IMR-90 (cell line): Measurements from ENCODE around the gene EPC1.
"Not testable (repeated sequence)": the region's sequence is repeated elsewhere in the genome, so short reads cannot be mapped to it uniquely, and the experiment has no call there.

ENCODE experiments used
- BHLHE40 ChIP-seq: fragments of 150-350 bp; IDR thresholded peaks from 2 replicates; pipeline ENCODE4 v1.6.1; 2016; ENCODE audit warnings: mild to moderate bottlenecking, low read depth, low read length
- CHD1 ChIP-seq: IDR thresholded peaks from 2 replicates; pipeline ENCODE4 v1.6.1; 2012; ENCODE audit warnings: low read depth, low read length, improper control_type of control experiment
- ELK1 ChIP-seq: fragments of 150-350 bp; IDR thresholded peaks from 2 replicates; pipeline ENCODE4 v1.6.1; 2016; ENCODE audit warnings: low read depth, mild to moderate bottlenecking, low read length, moderate library complexity, borderline replicate concordance
- MXI1 ChIP-seq: IDR thresholded peaks from 2 replicates; pipeline ENCODE4 v1.6.1; 2012; ENCODE audit warnings: low read depth, mild to moderate bottlenecking, low read length, moderate library complexity, borderline replicate concordance
- NFE2L2 ChIP-seq: fragments of 150-350 bp; IDR thresholded peaks from 2 replicates; pipeline ENCODE4 v1.6.1; 2016; ENCODE audit warnings: low read depth, mild to moderate bottlenecking, low read length
- POLR2A ChIP-seq: IDR thresholded peaks from 2 replicates; pipeline ENCODE4 v1.6.1; 2012; ENCODE audit warnings: mild to moderate bottlenecking, low read depth, low read length
- RAD21 ChIP-seq: IDR thresholded peaks from 2 replicates; pipeline ENCODE4 v1.6.1; 2012; ENCODE audit warnings: low read length, improper control_type of control experiment
- RCOR1 ChIP-seq: IDR thresholded peaks from 2 replicates; pipeline ENCODE4 v1.6.1; 2012; ENCODE audit warnings: mild to moderate bottlenecking, low read length, improper control_type of control experiment; ENCODE audit not compliant: insufficient replicate concordance
- RFX5 ChIP-seq: IDR thresholded peaks from 2 replicates; pipeline ENCODE4 v1.8.0; 2012; ENCODE audit warnings: low read depth, mild to moderate bottlenecking, low read length, moderate library complexity
- SMC3 ChIP-seq: fragments of 150-350 bp; IDR thresholded peaks from 2 replicates; pipeline ENCODE4 v1.6.1; 2016; ENCODE audit warnings: low read depth, mild to moderate bottlenecking, antibody characterized with exemption, low read length, moderate library complexity
- TF ChIP-seq, protein P1 (sequence below): conservative IDR thresholded peaks from 2 replicates; pipeline ENCODE4 v1.5.1; 2012; ENCODE audit warnings: mild to moderate bottlenecking, low read depth, low read length, improper control_type of control experiment
- TF ChIP-seq, protein P2 (sequence below): fragments of 150-350 bp; IDR thresholded peaks from 2 replicates; pipeline ENCODE4 v1.6.1; 2017; ENCODE audit warnings: mild to moderate bottlenecking, antibody characterized with exemption, low read length, low read depth

DNA sequence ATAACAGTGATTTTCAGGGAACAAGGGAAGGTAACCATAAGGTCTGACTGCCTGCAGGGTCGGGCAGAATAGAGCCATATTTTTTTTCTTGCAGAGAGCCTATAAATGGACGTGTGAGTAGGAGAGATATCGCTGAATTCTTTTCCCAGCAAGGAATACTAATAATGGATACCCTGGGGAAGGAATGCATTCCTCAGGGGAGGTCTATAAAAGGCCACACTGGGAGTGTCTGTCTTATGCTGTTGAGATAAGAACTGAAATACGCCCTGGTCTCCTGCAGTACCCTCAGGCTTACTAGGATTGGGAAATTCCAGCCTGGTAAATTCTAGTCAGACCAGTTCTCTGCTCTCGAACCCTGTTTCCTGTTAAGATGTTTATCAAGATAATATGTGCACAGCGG lies 127.8 kb downstream of the EPC1 start:
- TF ChIP-seq, protein P1, sequence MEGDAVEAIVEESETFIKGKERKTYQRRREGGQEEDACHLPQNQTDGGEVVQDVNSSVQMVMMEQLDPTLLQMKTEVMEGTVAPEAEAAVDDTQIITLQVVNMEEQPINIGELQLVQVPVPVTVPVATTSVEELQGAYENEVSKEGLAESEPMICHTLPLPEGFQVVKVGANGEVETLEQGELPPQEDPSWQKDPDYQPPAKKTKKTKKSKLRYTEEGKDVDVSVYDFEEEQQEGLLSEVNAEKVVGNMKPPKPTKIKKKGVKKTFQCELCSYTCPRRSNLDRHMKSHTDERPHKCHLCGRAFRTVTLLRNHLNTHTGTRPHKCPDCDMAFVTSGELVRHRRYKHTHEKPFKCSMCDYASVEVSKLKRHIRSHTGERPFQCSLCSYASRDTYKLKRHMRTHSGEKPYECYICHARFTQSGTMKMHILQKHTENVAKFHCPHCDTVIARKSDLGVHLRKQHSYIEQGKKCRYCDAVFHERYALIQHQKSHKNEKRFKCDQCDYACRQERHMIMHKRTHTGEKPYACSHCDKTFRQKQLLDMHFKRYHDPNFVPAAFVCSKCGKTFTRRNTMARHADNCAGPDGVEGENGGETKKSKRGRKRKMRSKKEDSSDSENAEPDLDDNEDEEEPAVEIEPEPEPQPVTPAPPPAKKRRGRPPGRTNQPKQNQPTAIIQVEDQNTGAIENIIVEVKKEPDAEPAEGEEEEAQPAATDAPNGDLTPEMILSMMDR: not testable (repeated sequence)
- TF ChIP-seq SMC3, POLR2A, RAD21, BHLHE40, RFX5, ELK1, CHD1, RCOR1, NFE2L2, MXI1: not testable (repeated sequence)
- TF ChIP-seq, protein P2, sequence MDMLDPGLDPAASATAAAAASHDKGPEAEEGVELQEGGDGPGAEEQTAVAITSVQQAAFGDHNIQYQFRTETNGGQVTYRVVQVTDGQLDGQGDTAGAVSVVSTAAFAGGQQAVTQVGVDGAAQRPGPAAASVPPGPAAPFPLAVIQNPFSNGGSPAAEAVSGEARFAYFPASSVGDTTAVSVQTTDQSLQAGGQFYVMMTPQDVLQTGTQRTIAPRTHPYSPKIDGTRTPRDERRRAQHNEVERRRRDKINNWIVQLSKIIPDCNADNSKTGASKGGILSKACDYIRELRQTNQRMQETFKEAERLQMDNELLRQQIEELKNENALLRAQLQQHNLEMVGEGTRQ: not testable (repeated sequence)
